GM18499 (cell line): Measurements from ENCODE around the gene CCDC187.
"Not testable (repeated sequence)": the region's sequence is repeated elsewhere in the genome, so short reads cannot be mapped to it uniquely, and the experiment has no call there.

Experiments used
- ATAC-seq: cut with Tn5 transposase; IDR thresholded peaks from one replicate; pipeline ENCODE4 v1.9.1; 2021; ENCODE audit warnings: moderate number of reproducible peaks; ENCODE audit not compliant: insufficient read depth, unreplicated experiment

The CCDC187 gene

DNA sequence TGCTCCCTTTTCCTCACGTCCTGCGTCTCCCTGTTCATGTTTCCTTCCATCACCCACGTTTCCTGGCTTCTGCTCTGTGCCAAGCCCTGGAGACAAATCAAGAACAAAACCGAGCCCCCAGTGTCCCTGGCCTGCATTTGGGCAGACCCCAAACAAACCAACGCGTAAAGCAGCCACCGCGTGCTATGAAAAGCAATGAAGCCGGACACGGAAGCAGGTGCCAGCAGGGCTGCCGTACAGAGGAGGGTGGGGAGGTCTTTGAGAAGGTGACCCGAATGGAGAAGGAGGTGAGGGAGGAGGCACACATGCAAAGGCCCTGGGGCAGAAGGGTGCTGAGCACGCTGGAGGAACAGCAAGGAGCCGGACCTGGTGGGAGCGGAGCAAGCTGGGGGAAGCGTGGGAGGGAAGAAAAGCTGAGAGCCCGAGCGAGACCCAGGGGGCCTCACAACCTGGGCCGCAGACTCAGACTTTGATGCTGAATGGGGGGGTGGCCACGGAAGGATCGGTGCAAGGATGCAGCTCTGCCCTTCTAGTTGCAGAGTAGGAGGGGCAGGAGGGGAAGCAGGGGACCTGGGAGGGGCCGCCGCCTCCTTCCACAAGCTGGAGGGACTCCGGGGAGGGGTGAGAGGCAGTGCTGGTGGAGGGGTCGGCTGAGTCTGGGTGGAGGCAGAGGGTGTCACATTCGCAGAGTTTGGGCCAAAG lies 56.9 kb downstream of the CCDC187 start:
- no peak for ATAC-seq

DNA sequence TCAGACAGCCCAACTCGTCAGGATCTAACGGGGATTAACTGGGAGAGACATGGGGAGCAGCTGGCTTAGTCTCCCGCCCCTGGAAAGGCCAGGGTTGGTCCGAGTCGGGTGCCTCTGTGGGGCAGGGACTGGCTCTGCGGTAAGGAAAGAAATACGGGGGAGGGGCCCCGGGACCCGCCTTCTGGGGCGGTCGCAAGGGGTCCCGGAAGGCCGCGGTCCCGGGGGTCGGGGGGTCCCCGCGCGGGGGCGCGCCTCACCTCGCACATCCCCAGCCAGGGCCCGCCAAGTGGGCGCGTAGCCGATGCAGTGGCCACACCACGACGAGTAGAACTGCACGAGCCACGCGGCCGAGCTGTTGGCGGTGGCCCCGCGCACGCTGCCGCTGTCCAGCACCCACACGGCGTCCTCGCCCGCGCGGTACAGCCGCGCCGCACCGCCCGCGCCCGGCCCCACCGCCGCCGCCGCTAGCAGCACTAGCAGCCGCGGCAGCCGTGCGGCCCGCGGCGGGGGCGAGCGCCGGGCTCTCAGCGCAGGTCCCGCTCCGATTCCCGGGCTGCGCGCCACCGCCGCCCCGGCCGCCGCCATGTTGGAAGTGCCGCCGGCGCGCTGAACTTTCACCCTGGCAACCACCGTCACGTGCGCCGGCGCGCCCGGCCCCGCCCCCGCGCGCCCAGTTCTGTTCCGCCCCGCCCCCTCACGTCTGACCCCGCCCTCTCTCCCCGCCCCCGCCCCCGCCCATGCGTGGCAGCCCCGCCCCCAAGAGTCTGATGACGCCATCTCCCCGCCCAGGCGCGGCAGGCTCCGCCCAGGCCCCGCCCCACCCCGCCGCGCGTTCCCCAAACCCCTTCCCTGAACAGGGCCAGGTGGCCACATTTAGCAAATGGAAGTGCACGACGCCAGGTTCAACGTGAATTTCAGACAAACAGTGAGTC lies 58.4 kb downstream of the CCDC187 start, which contains the start of gene QSOX2:
Gene QSOX2, minus strand, starts transcription at position 594 of the 932 bp plus-strand sequence. Its CDS starts 9 bp downstream, at position 585.
- no peak for ATAC-seq

DNA sequence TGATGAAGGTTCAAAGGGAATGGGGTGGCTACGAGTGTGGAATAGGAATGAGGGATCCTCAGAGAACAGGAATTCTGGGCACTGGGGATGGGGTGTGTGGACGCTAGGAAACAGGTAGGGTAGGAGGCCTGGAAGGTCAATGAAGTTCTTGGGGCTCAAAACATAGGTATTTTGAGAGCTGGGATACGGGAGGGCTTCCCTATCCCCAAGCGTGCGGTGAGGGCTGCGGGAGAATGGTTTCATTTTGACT lies 59.0 kb downstream of the CCDC187 start:
- no peak for ATAC-seq

DNA sequence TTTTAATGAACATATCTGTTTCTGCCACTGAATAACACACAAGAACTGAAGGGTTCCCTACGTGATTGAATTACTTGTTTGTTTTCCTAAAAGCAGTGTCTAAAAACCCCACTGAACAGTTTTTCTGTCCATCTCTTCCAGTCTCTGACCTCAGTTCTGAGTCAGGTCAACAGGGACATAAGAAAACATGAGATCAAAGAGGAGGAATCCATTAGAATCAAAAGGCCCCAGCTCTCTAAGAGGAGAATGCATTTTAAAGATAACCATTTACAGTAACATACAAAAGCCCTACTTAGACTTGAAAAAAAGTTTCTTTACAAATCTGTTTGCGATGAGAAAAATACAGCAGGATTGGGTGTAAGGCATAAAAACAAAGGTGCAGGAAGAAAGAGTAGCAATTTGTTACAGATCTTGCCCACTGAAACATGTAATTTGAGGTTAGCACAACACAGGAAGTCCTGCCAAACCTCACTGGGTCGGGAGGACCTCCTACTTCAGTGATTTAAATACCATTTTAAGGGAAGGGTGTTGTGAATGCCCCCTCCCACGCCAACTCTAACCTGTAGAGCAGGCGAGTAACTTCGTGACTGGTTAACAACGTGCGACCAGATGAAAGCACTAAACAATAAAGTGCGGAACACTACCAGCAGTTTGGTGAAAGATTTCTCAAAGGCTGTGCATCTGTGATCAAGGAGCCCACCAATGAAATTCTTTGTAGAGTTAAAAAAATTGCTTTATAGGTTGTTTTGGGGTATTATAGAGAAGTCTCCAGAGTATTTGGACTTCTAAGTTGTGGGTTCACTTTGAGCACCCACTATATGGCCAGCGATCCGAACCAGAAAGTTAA lies 59.5 kb downstream of the CCDC187 start:
- no peak for ATAC-seq

- ATAC-seq = no peak
Measured at GRCh38 chr9:136243631-136244030, 60.3 kb downstream of the CCDC187 start.

- no peak for ATAC-seq
Measured at GRCh38 chr9:136242918-136243525, 60.9 kb downstream of the CCDC187 start.

GRCh38 chr9:136242248-136242647 lies 61.6 kb downstream of the CCDC187 start:
- no peak for ATAC-seq

- ATAC-seq = no peak
Measured at GRCh38 chr9:136241542-136241941, 62.4 kb downstream of the CCDC187 start.

- no peak for ATAC-seq
Measured at GRCh38 chr9:136240941-136241340, 63.0 kb downstream of the CCDC187 start.

- no peak for ATAC-seq
Measured at GRCh38 chr9:136239983-136240330, 63.9 kb downstream of the CCDC187 start.

GRCh38 chr9:136239135-136239982 lies 64.5 kb downstream of the CCDC187 start:
- ATAC-seq = no peak

DNA sequence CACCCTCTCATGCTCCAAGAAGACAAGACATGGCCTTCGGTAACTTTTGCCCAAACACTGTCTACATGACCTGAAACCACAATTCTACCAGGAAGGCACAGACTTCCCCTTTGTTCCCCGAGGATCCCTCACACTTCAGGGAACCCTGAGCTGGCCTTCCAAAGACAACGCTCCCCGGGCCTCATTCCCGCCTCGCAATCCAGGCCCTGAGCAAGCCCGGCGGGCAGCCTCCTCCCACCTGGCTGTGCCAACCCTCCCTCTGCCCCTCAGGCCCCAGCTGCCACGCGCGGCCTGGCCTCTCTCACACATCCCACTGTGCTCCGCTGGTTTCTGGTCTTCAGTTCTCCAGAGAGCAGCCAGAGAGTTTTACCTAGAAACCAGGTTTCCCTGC lies 65.6 kb downstream of the CCDC187 start:
- no peak for ATAC-seq

- no peak for ATAC-seq
Measured at GRCh38 chr9:136237486-136238341, 66.2 kb downstream of the CCDC187 start.

DNA sequence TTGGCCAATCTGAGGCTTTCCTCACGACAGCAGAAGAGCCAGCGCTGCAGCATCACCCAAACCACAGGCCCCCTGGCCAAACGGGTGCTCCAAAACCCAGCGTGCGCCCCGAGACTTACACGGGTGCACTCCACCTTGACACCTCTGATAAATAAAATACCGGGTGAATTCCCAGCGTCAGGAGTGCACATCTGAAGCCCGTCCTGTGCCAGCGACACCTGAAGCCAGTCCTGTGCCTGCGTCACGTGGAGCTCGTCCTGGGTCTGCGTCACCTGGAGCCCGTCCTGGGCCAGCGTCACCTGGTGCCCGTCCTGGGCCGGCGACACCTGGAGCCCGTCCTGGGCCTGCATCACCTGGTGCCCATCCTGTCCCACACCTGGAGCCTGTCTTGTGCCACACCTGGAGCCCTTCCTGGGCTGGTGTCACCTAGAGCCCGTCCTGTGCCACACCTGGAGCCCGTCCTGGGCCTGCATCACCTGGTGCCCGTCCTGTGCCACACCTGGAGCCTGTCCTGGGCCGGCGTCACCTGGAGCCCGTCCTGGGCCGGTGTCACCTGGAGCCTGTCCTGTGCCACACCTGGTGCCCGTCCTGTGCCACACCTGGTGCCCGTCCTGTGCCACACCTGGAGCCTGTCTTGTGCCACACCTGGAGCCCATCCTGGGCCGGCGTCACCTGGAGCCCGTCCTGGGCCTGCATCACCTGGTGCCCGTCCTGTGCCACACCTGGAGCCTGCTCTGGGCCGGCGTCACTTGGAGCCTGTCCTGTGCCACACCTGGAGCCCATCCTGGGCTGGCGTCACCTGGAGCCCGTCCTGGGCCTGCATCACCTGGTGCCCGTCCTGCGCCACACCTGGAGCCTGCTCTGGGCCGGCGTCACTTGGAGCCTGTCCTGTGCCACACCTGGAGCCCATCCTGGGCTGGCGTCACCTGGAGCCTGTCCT lies 67.2 kb downstream of the CCDC187 start:
- ATAC-seq = not testable (repeated sequence)

DNA sequence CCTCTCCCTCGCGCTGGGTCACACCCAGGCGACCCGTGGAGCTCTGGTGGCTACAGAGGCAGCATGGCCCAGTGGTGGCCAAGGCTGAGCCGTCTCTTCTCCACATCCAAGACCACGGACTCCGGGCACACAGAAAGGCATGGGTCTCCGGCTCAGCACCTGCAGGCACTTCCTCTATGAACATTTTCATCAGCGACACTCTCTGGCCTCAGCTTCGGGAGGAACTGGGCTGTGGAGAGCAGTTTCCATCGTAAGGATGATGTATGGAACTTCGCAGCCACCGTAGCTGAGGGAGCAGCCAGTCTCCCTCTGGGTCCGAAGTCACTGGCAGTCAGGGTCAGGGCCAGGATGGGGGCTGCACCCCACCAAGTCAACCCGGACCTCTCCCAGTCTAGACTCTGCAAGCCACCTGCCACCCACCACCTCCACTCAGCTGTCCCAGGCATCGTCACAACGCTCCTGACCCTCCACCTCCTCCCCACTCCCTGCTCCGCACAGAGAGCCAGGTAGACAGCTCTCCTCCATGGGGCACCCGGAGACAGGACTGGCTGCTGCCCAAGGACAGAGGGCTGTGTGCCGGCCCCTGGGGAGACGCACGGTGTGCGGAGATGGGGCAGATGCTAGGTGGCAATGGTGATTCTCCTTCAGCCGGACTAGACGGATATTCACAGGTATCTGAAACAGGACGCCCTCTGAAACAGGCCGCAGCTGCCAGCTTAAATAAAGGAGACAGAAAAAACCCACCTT lies 68.0 kb downstream of the CCDC187 start:
- no peak for ATAC-seq

- ATAC-seq = no peak
Measured at GRCh38 chr9:136235171-136235570, 68.7 kb downstream of the CCDC187 start.

- no peak for ATAC-seq
Measured at GRCh38 chr9:136234597-136234996, 69.3 kb downstream of the CCDC187 start.
